Activated gamma-delta T cell treated with anti-CD3 and anti-CD28 coated beads, Interleukin-2, amount 50 U/mL, for 16 hours (primary cell): ENCODE measurements around the gene EIF2B2.
A peak's percentile ranks its signal among the peaks of the same experiment; 100 is the strongest.

Experiments
- DNase-seq: peaks from one replicate; pipeline ENCODE4 v3.0.0-alpha.2; 2020; ENCODE audit warnings: low read depth

EIF2B2 gene

GRCh38 chr14:75046275-75046674 is 43.6 kb downstream of the EIF2B2 start:
- DNase-seq: no peak

- no peak for DNase-seq
Observed at GRCh38 chr14:75046899-75047298, 44.2 kb downstream of the EIF2B2 start.

GRCh38 chr14:75047506-75047905 is 44.8 kb downstream of the EIF2B2 start:
- DNase-seq: no peak

GRCh38 chr14:75048101-75048500 is 45.4 kb downstream of the EIF2B2 start:
- no peak for DNase-seq

GRCh38 chr14:75049136-75049535 is 46.4 kb downstream of the EIF2B2 start:
- DNase-seq: no peak

GRCh38 chr14:75049731-75050201 is 47.0 kb downstream of the EIF2B2 start:
- no peak for DNase-seq

GRCh38 chr14:75050852-75051555 is 48.3 kb downstream of the EIF2B2 start, which contains the start of gene MLH3:
TSS of gene MLH3 (minus strand) at chr14:75051467. CDS start at chr14:75049655, 1,812 bp downstream.
- DNase-seq: peak; percentile 69

- DNase-seq: no peak
Observed at GRCh38 chr14:75051556-75051899, 48.8 kb downstream of the EIF2B2 start.

GRCh38 chr14:75053396-75054291 is 50.9 kb downstream of the EIF2B2 start:
- DNase-seq: no peak

GRCh38 chr14:75054421-75054820 is 51.7 kb downstream of the EIF2B2 start:
- no peak for DNase-seq

GRCh38 chr14:75059642-75060041 is 56.9 kb downstream of the EIF2B2 start:
- DNase-seq: no peak

GRCh38 chr14:75060420-75060819 is 57.7 kb downstream of the EIF2B2 start:
- no peak for DNase-seq
